Measurements from ENCODE around the gene DEFB128. TPM values are rescaled to one million over a fixed set of nuclear protein-coding genes. Genes with fewer than 3 reads are reported as not detected.
"Not testable (repeated sequence)": the region's sequence is repeated elsewhere in the genome, so short reads cannot be mapped to it uniquely, and the experiment has no call there.

Gene DEFB128
- polyA plus RNA-seq (2012; ENCODE audit: low read depth, missing spikeins): not detected

GRCh38 chr20:189611-190010 is at the start of gene DEFB128:
TSS of gene DEFB128 (minus strand) at chr20:189711. CDS start at chr20:189623, 88 bp downstream.
- no peak for DNase-seq (ENCODE audit: insufficient read length, low spot score)
- FAIRE-seq: no peak
- TF ChIP-seq POLR2AphosphoS5 (IDR thresholded peaks at IDR 0.05; ENCODE audit: low read depth, low read length): no peak
- TF ChIP-seq TAF1 (IDR thresholded peaks at IDR 0.05; ENCODE audit: low read depth, low read length): no peak
- no peak for TF ChIP-seq SPI1 (IDR thresholded peaks at IDR 0.05; ENCODE audit: low read depth, low read length)
- TF ChIP-seq POLR2A (IDR thresholded peaks at IDR 0.05; ENCODE audit: low read depth, low read length): no peak
- no peak for TF ChIP-seq POU2F2 (IDR thresholded peaks at IDR 0.05; ENCODE audit: low read depth, low read length)
- TF ChIP-seq PAX5 (IDR thresholded peaks at IDR 0.05; ENCODE audit: insufficient read depth, low read length, severe bottlenecking): no peak

GRCh38 chr20:237929-238328 is 48.4 kb upstream of the DEFB128 start:
- FAIRE-seq: peak; percentile 41
- no peak for DNase-seq (ENCODE audit: insufficient read length, low spot score)

GRCh38 chr20:237489-237888 is 48.0 kb upstream of the DEFB128 start:
- FAIRE-seq: peak; percentile 83
- no peak for DNase-seq (ENCODE audit: insufficient read length, low spot score)
- no peak for TF ChIP-seq TAF1 (IDR thresholded peaks at IDR 0.05; ENCODE audit: low read depth, low read length)
- peak; percentile 84 for TF ChIP-seq SPI1 (IDR thresholded peaks at IDR 0.05; ENCODE audit: low read depth, low read length)

More at GRCh38 chr20:237929-238328, 48.4 kb upstream of the DEFB128 start:
- TF ChIP-seq POU2F2 (IDR thresholded peaks at IDR 0.05; ENCODE audit: low read depth, low read length) (no peak), TAF1 (IDR thresholded peaks at IDR 0.05; ENCODE audit: low read depth, low read length) (no peak), SPI1 (IDR thresholded peaks at IDR 0.05; ENCODE audit: low read depth, low read length) (no peak), PAX5 (IDR thresholded peaks at IDR 0.05; ENCODE audit: insufficient read depth, low read length, severe bottlenecking) (no peak), POLR2AphosphoS5 (IDR thresholded peaks at IDR 0.05; ENCODE audit: low read depth, low read length) (no peak), POLR2A (IDR thresholded peaks at IDR 0.05; ENCODE audit: low read depth, low read length) (no peak)

- FAIRE-seq: no peak
- DNase-seq (ENCODE audit: insufficient read length, low spot score): no peak
- TF ChIP-seq PAX5 (IDR thresholded peaks at IDR 0.05; ENCODE audit: insufficient read depth, low read length, severe bottlenecking) (no peak), TAF1 (IDR thresholded peaks at IDR 0.05; ENCODE audit: low read depth, low read length) (no peak), POLR2AphosphoS5 (IDR thresholded peaks at IDR 0.05; ENCODE audit: low read depth, low read length) (no peak), POLR2A (IDR thresholded peaks at IDR 0.05; ENCODE audit: low read depth, low read length) (no peak), POU2F2 (IDR thresholded peaks at IDR 0.05; ENCODE audit: low read depth, low read length) (no peak), SPI1 (IDR thresholded peaks at IDR 0.05; ENCODE audit: low read depth, low read length) (no peak)
These were observed 46.4 kb upstream of the DEFB128 start for GRCh38 chr20:235891-236290.

- DNase-seq (ENCODE audit: insufficient read length, low spot score) (no peak), FAIRE-seq (no peak)
- TF ChIP-seq POU2F2 (IDR thresholded peaks at IDR 0.05; ENCODE audit: low read depth, low read length) (no peak), POLR2AphosphoS5 (IDR thresholded peaks at IDR 0.05; ENCODE audit: low read depth, low read length) (no peak), PAX5 (IDR thresholded peaks at IDR 0.05; ENCODE audit: insufficient read depth, low read length, severe bottlenecking) (no peak), SPI1 (IDR thresholded peaks at IDR 0.05; ENCODE audit: low read depth, low read length) (no peak), POLR2A (IDR thresholded peaks at IDR 0.05; ENCODE audit: low read depth, low read length) (no peak), TAF1 (IDR thresholded peaks at IDR 0.05; ENCODE audit: low read depth, low read length) (no peak)
These were observed 38.1 kb upstream of the DEFB128 start for GRCh38 chr20:227439-228105.

GRCh38 chr20:226958-227357 is 37.4 kb upstream of the DEFB128 start, which contains the start of gene DEFB129:
TSS of gene DEFB129 (plus strand) at chr20:227258. CDS start at chr20:227289, 31 bp downstream.
- TF ChIP-seq SPI1 (IDR thresholded peaks at IDR 0.05; ENCODE audit: low read depth, low read length) (no peak), PAX5 (IDR thresholded peaks at IDR 0.05; ENCODE audit: insufficient read depth, low read length, severe bottlenecking) (no peak)
- DNase-seq (ENCODE audit: insufficient read length, low spot score) (no peak), FAIRE-seq (no peak)

- DNase-seq (ENCODE audit: insufficient read length, low spot score); FAIRE-seq: not testable (repeated sequence)
These were observed 36.4 kb upstream of the DEFB128 start for GRCh38 chr20:225879-226278.

- TF ChIP-seq POU2F2 (IDR thresholded peaks at IDR 0.05; ENCODE audit: low read depth, low read length) (no peak), POLR2A (IDR thresholded peaks at IDR 0.05; ENCODE audit: low read depth, low read length) (no peak), PAX5 (IDR thresholded peaks at IDR 0.05; ENCODE audit: insufficient read depth, low read length, severe bottlenecking) (no peak), SPI1 (IDR thresholded peaks at IDR 0.05; ENCODE audit: low read depth, low read length) (no peak), POLR2AphosphoS5 (IDR thresholded peaks at IDR 0.05; ENCODE audit: low read depth, low read length) (no peak), TAF1 (IDR thresholded peaks at IDR 0.05; ENCODE audit: low read depth, low read length) (no peak)
- no peak for FAIRE-seq
These were observed 31.8 kb upstream of the DEFB128 start for GRCh38 chr20:221258-221830.

GRCh38 chr20:219290-220115 is 30.0 kb upstream of the DEFB128 start:
- FAIRE-seq (no peak), DNase-seq (ENCODE audit: insufficient read length, low spot score) (no peak)
- no peak for TF ChIP-seq PAX5 (IDR thresholded peaks at IDR 0.05; ENCODE audit: insufficient read depth, low read length, severe bottlenecking)
- no peak for TF ChIP-seq POU2F2 (IDR thresholded peaks at IDR 0.05; ENCODE audit: low read depth, low read length)
- TF ChIP-seq SPI1 (IDR thresholded peaks at IDR 0.05; ENCODE audit: low read depth, low read length): no peak
- no peak for TF ChIP-seq POLR2AphosphoS5 (IDR thresholded peaks at IDR 0.05; ENCODE audit: low read depth, low read length)
- no peak for TF ChIP-seq POLR2A (IDR thresholded peaks at IDR 0.05; ENCODE audit: low read depth, low read length)
- no peak for TF ChIP-seq TAF1 (IDR thresholded peaks at IDR 0.05; ENCODE audit: low read depth, low read length)

More at GRCh38 chr20:221258-221830, 31.8 kb upstream of the DEFB128 start:
- no peak for DNase-seq (ENCODE audit: insufficient read length, low spot score)
